GM12892 (cell line): ENCODE data around the gene BANK1.
A peak's percentile ranks its signal among the peaks of the same experiment; 100 is the strongest.
"Not testable (repeated sequence)": the region's sequence is repeated elsewhere in the genome, so short reads cannot be mapped to it uniquely, and the experiment has no call there.

Experiments used
- DNase-seq: peaks from one replicate; pipeline ENCODE4 v3.0.0; 2011; ENCODE audit not compliant: insufficient read length
- FAIRE-seq: peaks from 2 replicates; lab custom pipeline; 2011; peaks lifted over from hg19 to GRCh38; lab: Jason Lieb, UNC
- POLR2A ChIP-seq: IDR thresholded peaks from 2 replicates; pipeline ENCODE4 v1.6.1; 2011; ENCODE audit warnings: low read depth, low read length, control low read depth
- POLR2AphosphoS5 ChIP-seq: IDR thresholded peaks from 2 replicates; pipeline ENCODE4 v1.6.1; 2011; ENCODE audit warnings: low read depth, low read length, control low read depth
- TAF1 ChIP-seq: IDR thresholded peaks from 2 replicates; pipeline ENCODE4 v1.6.1; 2011; ENCODE audit warnings: low read depth, mild to moderate bottlenecking, control low read depth, low read length, borderline replicate concordance

The BANK1 gene

GRCh38 chr4:101856149-101856548 is 65.6 kb downstream of the BANK1 start:
- FAIRE-seq (no peak), DNase-seq (no peak)
- TF ChIP-seq POLR2AphosphoS5 (no peak), TAF1 (no peak), POLR2A (no peak)

- DNase-seq (no peak), FAIRE-seq (no peak)
- TF ChIP-seq TAF1 (no peak), POLR2A (no peak), POLR2AphosphoS5 (no peak)
Observed at GRCh38 chr4:101857176-101857575, 66.6 kb downstream of the BANK1 start.

GRCh38 chr4:101858641-101859040 is 68.1 kb downstream of the BANK1 start:
- DNase-seq (no peak), FAIRE-seq (no peak)
- TF ChIP-seq TAF1 (no peak), POLR2AphosphoS5 (no peak), POLR2A (no peak)

GRCh38 chr4:101862595-101862994 is 72.1 kb downstream of the BANK1 start:
- TF ChIP-seq POLR2A, result no peak
- TF ChIP-seq POLR2AphosphoS5, result no peak
- DNase-seq, result no peak
- no peak for FAIRE-seq

GRCh38 chr4:101864660-101865059 is 74.1 kb downstream of the BANK1 start:
- no peak for DNase-seq
- TF ChIP-seq POLR2AphosphoS5 (no peak), POLR2A (no peak), TAF1 (no peak)
- FAIRE-seq, result no peak

GRCh38 chr4:101865501-101866062 is 75.1 kb downstream of the BANK1 start:
- FAIRE-seq (no peak), DNase-seq (no peak)
- no peak for TF ChIP-seq TAF1
- TF ChIP-seq POLR2AphosphoS5, result no peak
- no peak for TF ChIP-seq POLR2A

- TF ChIP-seq POLR2A (no peak), POLR2AphosphoS5 (no peak), TAF1 (no peak)
- DNase-seq (no peak), FAIRE-seq (no peak)
Observed at GRCh38 chr4:101870874-101871273, 80.3 kb downstream of the BANK1 start.

- DNase-seq (no peak), FAIRE-seq (no peak)
- no peak for TF ChIP-seq POLR2AphosphoS5
Observed at GRCh38 chr4:101871962-101872676, 81.6 kb downstream of the BANK1 start.

GRCh38 chr4:101885574-101885973 is 95.0 kb downstream of the BANK1 start:
- no peak for TF ChIP-seq POLR2AphosphoS5
- TF ChIP-seq POLR2A, result no peak
- TF ChIP-seq TAF1, result no peak
- DNase-seq (no peak), FAIRE-seq (peak; percentile 9)

- no peak for DNase-seq
- no peak for FAIRE-seq
- TF ChIP-seq POLR2A (no peak), TAF1 (no peak), POLR2AphosphoS5 (no peak)
Observed at GRCh38 chr4:101886826-101887225, 96.3 kb downstream of the BANK1 start.

- no peak for FAIRE-seq
- no peak for DNase-seq
Observed at GRCh38 chr4:101888472-101888871, 97.9 kb downstream of the BANK1 start.

GRCh38 chr4:101905527-101905926 is 115.0 kb downstream of the BANK1 start:
- not testable (repeated sequence) for DNase-seq

More at GRCh38 chr4:101888472-101888871, 97.9 kb downstream of the BANK1 start:
- TF ChIP-seq POLR2A, result no peak
- TF ChIP-seq POLR2AphosphoS5, result no peak
- no peak for TF ChIP-seq TAF1

GRCh38 chr4:101910786-101911373 is 120.3 kb downstream of the BANK1 start:
- no peak for DNase-seq
- FAIRE-seq, result no peak
- TF ChIP-seq TAF1 (no peak), POLR2A (no peak), POLR2AphosphoS5 (no peak)

More at GRCh38 chr4:101905527-101905926, 115.0 kb downstream of the BANK1 start:
- not testable (repeated sequence) for FAIRE-seq
